ENCODE measurements around the gene QPCTL. TPM values are rescaled to one million over a fixed set of nuclear protein-coding genes. Genes with fewer than 3 reads are reported as not detected.
"Not testable (repeated sequence)": the region's sequence is repeated elsewhere in the genome, so short reads cannot be mapped to it uniquely, and the experiment has no call there.

QPCTL gene
- total and polyA plus RNA-seq, 2 of the 4 experiments (the other 2 are of a cell fraction) = 6.6 to 11.5 TPM

GRCh38 chr19:45751483-45751882 lies 59.0 kb downstream of the QPCTL start:
- H4K20me1 ChIP-seq (ENCODE audit: insufficient read depth, low read length); dilution Hi-C loops (cut with HindIII; ENCODE audit: low sequenced_read_pairs, unreplicated experiment); ATAC-seq (ENCODE audit: low read depth); BruUV-seq (replicated peaks); H3K56ac ChIP-seq (ENCODE audit: extremely low read depth, insufficient read depth, low read length); H3K9me1 ChIP-seq (ENCODE audit: insufficient read depth, low read length); H3K4me1 ChIP-seq (ENCODE audit: control insufficient read depth, insufficient read depth, low read length); H3K27me3 ChIP-seq (ENCODE audit: control insufficient read depth, insufficient read depth, low read length); H3K18ac ChIP-seq (ENCODE audit: low read depth, low read length); H3K9me3 ChIP-seq (ENCODE audit: control insufficient read depth, insufficient read depth, low read length); DNase-seq; in situ Hi-C loops (cut with MboI; ENCODE audit: low sequenced_read_pairs); H4K8ac ChIP-seq (ENCODE audit: low read depth in 2 of 2, low read length in 2 of 2); H2BK15ac ChIP-seq (ENCODE audit: low read depth, low read length); H4K5ac ChIP-seq (ENCODE audit: low read depth, low read length); H2AK5ac ChIP-seq (ENCODE audit: low read depth, low read length); H3K4ac ChIP-seq (ENCODE audit: low read depth, low read length); H2BK20ac ChIP-seq (ENCODE audit: low read depth, low read length); H4K91ac ChIP-seq (ENCODE audit: insufficient read depth, low read depth, low read length); H3K4me2 ChIP-seq (ENCODE audit: low read depth, low read length); POLR2A ChIA-PET (ENCODE audit: unreplicated experiment); H3K14ac ChIP-seq (replicated peaks; ENCODE audit: low read depth, low read length); H3K27ac ChIP-seq (ENCODE audit: insufficient read depth, low read length); intact Hi-C loops (cut with micrococcal nuclease); H2AK9ac ChIP-seq (replicated peaks; ENCODE audit: low read depth, low read length, poor library complexity); H3K9ac ChIP-seq (ENCODE audit: low read depth, low read length); H2BK5ac ChIP-seq (ENCODE audit: low read depth, low read length, poor library complexity, severe bottlenecking); H2AFZ ChIP-seq (replicated peaks; ENCODE audit: low read length, poor library complexity); H2BK120ac ChIP-seq (ENCODE audit: low read depth, low read length); H3K23ac ChIP-seq (ENCODE audit: low read depth, low read length); CTCF ChIA-PET; H3K4me3 ChIP-seq (ENCODE audit: insufficient read depth, low read depth, low read length); H3K36me3 ChIP-seq (ENCODE audit: control insufficient read depth, insufficient read depth, low read length); H3K79me1 ChIP-seq (ENCODE audit: low read depth in 1 of 2, low read length in 2 of 2): not testable (repeated sequence)
- WGBS, 2 experiments (ENCODE audit: extremely low coverage in 2 of 2, insufficient read length in 1 of 2) = no CpG with 5 or more reads among the region's 10 CpGs

All from IMR-90 (cell line).